Activated CD4-positive, alpha-beta T cell treated with anti-CD3 and anti-CD28 coated beads for 36 hours (primary cell): Measurements from ENCODE around the gene SATB2. TPM values are rescaled to one million over a fixed set of nuclear protein-coding genes. Genes with fewer than 3 reads are reported as not detected.
A peak's percentile ranks its signal among the peaks of the same experiment; 100 is the strongest.

Experiments used
- ATAC-seq: fragments of 200-7000 bp; cut with Tn5 transposase; one replicate; pipeline ENCODE4 v1.10.0; 2021; ENCODE audit warnings: mild to moderate bottlenecking, moderate library complexity
- CTCF ChIA-PET: fragments of 350-600 bp; sonication (Branson Sonifier 250); formaldehyde crosslinking; loops from one replicate; lab custom pipeline; 2021; ENCODE audit warnings: antibody characterized with exemption; lab: Charles Lee
- POLR2A ChIA-PET: fragments of 350-600 bp; sonication (Branson Sonifier 250); formaldehyde crosslinking; loops from one replicate; lab custom pipeline; 2021; ENCODE audit warnings: antibody characterized with exemption, inconsistent platforms; lab: Charles Lee
- DNase-seq: peaks from one replicate; pipeline ENCODE4 v3.0.0-alpha.2; 2020
- H3K27ac Mint-ChIP-seq: one replicate; pipeline ENCODE4 v1.8.0; 2021; ENCODE audit warnings: mixed read lengths
- H3K27me3 Mint-ChIP-seq: one replicate; pipeline ENCODE4 v1.8.0; 2021; ENCODE audit warnings: mixed read lengths
- H3K36me3 Mint-ChIP-seq: one replicate; pipeline ENCODE4 v1.8.0; 2021; ENCODE audit warnings: low read depth, mixed read lengths
- H3K4me1 Mint-ChIP-seq: one replicate; pipeline ENCODE4 v1.8.0; 2021; ENCODE audit warnings: mixed read lengths
- H3K4me3 Mint-ChIP-seq: one replicate; pipeline ENCODE4 v1.8.0; 2021; ENCODE audit warnings: mild to moderate bottlenecking, moderate library complexity, mixed read lengths
- H3K9me3 Mint-ChIP-seq: one replicate; pipeline ENCODE4 v1.8.0; 2021; ENCODE audit warnings: low read depth, mixed read lengths
- intact Hi-C, 2 experiments: fragments of 100-400 bp; cut with DNase I in 1 of 2; cut with micrococcal nuclease in 1 of 2; formaldehyde crosslinking; loops; one replicate each; pipeline versions ENCODE4 v1.14.2 to v1.15.1; 2022 to 2024; cut with DNase I, micrococcal nuclease
- total RNA-seq, 2 experiments: library from RNA; stranded (reverse); gene quantifications; one replicate each; pipeline ENCODE4 v1.2.3, GENCODE V29; 2021

The SATB2 gene
- total RNA-seq, 2 experiments from 2014 or later: 0.07 to 0.21 TPM

GRCh38 chr2:199282309-199282708 is 175.4 kb downstream of the SATB2 start:
- intact Hi-C loops: no loop called here
- Mint-ChIP-seq H3K27me3 (peaks cover 4% of the 10 kb centered on the region), H3K4me1 (no peaks in the 10 kb centered on the region), H3K36me3 (no peaks in the 10 kb centered on the region), H3K27ac (no peak overlapping the region), H3K9me3 (peaks cover 3% of the 10 kb centered on the region), H3K4me3 (no peak overlapping the region)
- no peak for ATAC-seq
- POLR2A ChIA-PET: interaction anchor here (0.6 kb wide), 2 partner anchors 207 to 639 kb away, joined by 3 to 4 read pairs; no protein-coding TSS in a partner anchor
- DNase-seq: no peak
- CTCF ChIA-PET: no interaction called here

- DNase-seq: no peak
- Mint-ChIP-seq H3K9me3 (peaks cover 2% of the 10 kb centered on the region), H3K4me1 (no peaks in the 10 kb centered on the region), H3K4me3 (no peak overlapping the region), H3K27ac (no peak overlapping the region), H3K36me3 (no peaks in the 10 kb centered on the region), H3K27me3 (peaks cover under 1% of the 10 kb centered on the region)
- ATAC-seq: no peak
- CTCF ChIA-PET: no interaction called here
- POLR2A ChIA-PET: no interaction called here
- intact Hi-C loops: no loop called here
Measured at GRCh38 chr2:199279146-199279545, 178.6 kb downstream of the SATB2 start.

GRCh38 chr2:199278099-199278498 is 179.6 kb downstream of the SATB2 start:
- ATAC-seq: no peak
- intact Hi-C loops: no loop called here
- no peak for DNase-seq
- H3K9me3 Mint-ChIP-seq: peaks cover 2% of the 10 kb centered on the region
- ChIA-PET CTCF (no interaction called here), POLR2A (no interaction called here)
- peaks cover 3% of the 10 kb centered on the region for H3K27me3 Mint-ChIP-seq
- no peaks in the 10 kb centered on the region for H3K4me1 Mint-ChIP-seq
- H3K36me3 Mint-ChIP-seq: no peaks in the 10 kb centered on the region
- H3K4me3 Mint-ChIP-seq: no peak overlapping the region
- H3K27ac Mint-ChIP-seq: no peak overlapping the region

GRCh38 chr2:199273042-199273511 is 184.7 kb downstream of the SATB2 start:
- intact Hi-C loops: no loop called here
- ChIA-PET POLR2A (no interaction called here), CTCF (no interaction called here)
- Mint-ChIP-seq H3K4me3 (no peak overlapping the region), H3K27ac (no peak overlapping the region), H3K27me3 (peaks cover 3% of the 10 kb centered on the region), H3K4me1 (no peaks in the 10 kb centered on the region), H3K36me3 (no peaks in the 10 kb centered on the region), H3K9me3 (no peaks in the 10 kb centered on the region)
- DNase-seq: no peak
- ATAC-seq: no peak

GRCh38 chr2:199261936-199262335 is 195.8 kb downstream of the SATB2 start:
- Mint-ChIP-seq H3K27ac (no peak overlapping the region), H3K27me3 (no peaks in the 10 kb centered on the region), H3K36me3 (no peaks in the 10 kb centered on the region), H3K4me1 (no peaks in the 10 kb centered on the region), H3K4me3 (no peak overlapping the region), H3K9me3 (peaks cover 33% of the 10 kb centered on the region)
- ChIA-PET CTCF (interaction anchor here (0.7 kb wide), 1 partner anchor 1186 kb away, joined by 3 read pairs; no protein-coding TSS in a partner anchor), POLR2A (no interaction called here)
- intact Hi-C loops: no loop called here
- ATAC-seq (no peak), DNase-seq (no peak)

- Mint-ChIP-seq H3K27me3 (no peaks in the 10 kb centered on the region), H3K9me3 (peaks cover 33% of the 10 kb centered on the region), H3K27ac (no peak overlapping the region), H3K36me3 (no peaks in the 10 kb centered on the region), H3K4me3 (no peak overlapping the region), H3K4me1 (no peaks in the 10 kb centered on the region)
- CTCF ChIA-PET: interaction anchor here (0.7 kb wide), 1 partner anchor 1185 kb away, joined by 3 read pairs; no protein-coding TSS in a partner anchor
- intact Hi-C loops: no loop called here
- ATAC-seq (no peak), DNase-seq (no peak)
- POLR2A ChIA-PET: no interaction called here
Measured at GRCh38 chr2:199261239-199261638, 196.5 kb downstream of the SATB2 start.

- ChIA-PET POLR2A (no interaction called here), CTCF (no interaction called here)
- DNase-seq (no peak), ATAC-seq (no peak)
- Mint-ChIP-seq H3K36me3 (no peaks in the 10 kb centered on the region), H3K4me1 (no peaks in the 10 kb centered on the region), H3K27me3 (no peaks in the 10 kb centered on the region), H3K9me3 (peaks cover 29% of the 10 kb centered on the region), H3K4me3 (no peak overlapping the region), H3K27ac (no peak overlapping the region)
- intact Hi-C loops: no loop called here
Measured at GRCh38 chr2:199259671-199260070, 198.1 kb downstream of the SATB2 start.

GRCh38 chr2:199258291-199258690 is 199.4 kb downstream of the SATB2 start:
- ATAC-seq (no peak), DNase-seq (no peak)
- intact Hi-C loops: no loop called here
- CTCF ChIA-PET: no interaction called here
- H3K9me3 Mint-ChIP-seq: peaks cover 22% of the 10 kb centered on the region
- no peak overlapping the region for H3K27ac Mint-ChIP-seq
- H3K4me1 Mint-ChIP-seq: no peaks in the 10 kb centered on the region
- no peaks in the 10 kb centered on the region for H3K36me3 Mint-ChIP-seq
- H3K27me3 Mint-ChIP-seq: no peaks in the 10 kb centered on the region
- POLR2A ChIA-PET: no interaction called here
- H3K4me3 Mint-ChIP-seq: no peak overlapping the region

GRCh38 chr2:199257261-199258224 is 200.2 kb downstream of the SATB2 start:
- Mint-ChIP-seq H3K27ac (no peak overlapping the region), H3K36me3 (no peaks in the 10 kb centered on the region), H3K9me3 (peaks cover 16% of the 10 kb centered on the region), H3K27me3 (no peaks in the 10 kb centered on the region), H3K4me3 (no peak overlapping the region), H3K4me1 (no peaks in the 10 kb centered on the region)
- intact Hi-C loops: no loop called here
- CTCF ChIA-PET: no interaction called here
- ATAC-seq (no peak), DNase-seq (no peak)
- POLR2A ChIA-PET: no interaction called here

GRCh38 chr2:199230091-199230490 is 227.6 kb downstream of the SATB2 start:
- Mint-ChIP-seq H3K36me3 (no peaks in the 10 kb centered on the region), H3K27me3 (no peaks in the 10 kb centered on the region), H3K27ac (no peak overlapping the region), H3K4me1 (no peaks in the 10 kb centered on the region), H3K4me3 (no peak overlapping the region), H3K9me3 (no peaks in the 10 kb centered on the region)
- ChIA-PET CTCF (no interaction called here), POLR2A (no interaction called here)
- ATAC-seq (no peak), DNase-seq (no peak)
- intact Hi-C loops: no loop called here

- Mint-ChIP-seq H3K4me3 (no peak overlapping the region), H3K4me1 (no peaks in the 10 kb centered on the region), H3K27ac (no peak overlapping the region), H3K9me3 (no peaks in the 10 kb centered on the region), H3K27me3 (no peaks in the 10 kb centered on the region), H3K36me3 (no peaks in the 10 kb centered on the region)
- peak; percentile 65 for DNase-seq
- intact Hi-C loops: no loop called here
- CTCF ChIA-PET: no interaction called here
- peak; percentile 95 for ATAC-seq
- POLR2A ChIA-PET: no interaction called here
Measured at GRCh38 chr2:199228887-199229819, 228.6 kb downstream of the SATB2 start.
